ENCODE results near the gene SGPP2. TPM values are rescaled to one million over a fixed set of nuclear protein-coding genes. Genes with fewer than 3 reads are reported as not detected.

Gene SGPP2
- total RNA-seq, 1 experiment from 2014 or later, result not detected

DNA sequence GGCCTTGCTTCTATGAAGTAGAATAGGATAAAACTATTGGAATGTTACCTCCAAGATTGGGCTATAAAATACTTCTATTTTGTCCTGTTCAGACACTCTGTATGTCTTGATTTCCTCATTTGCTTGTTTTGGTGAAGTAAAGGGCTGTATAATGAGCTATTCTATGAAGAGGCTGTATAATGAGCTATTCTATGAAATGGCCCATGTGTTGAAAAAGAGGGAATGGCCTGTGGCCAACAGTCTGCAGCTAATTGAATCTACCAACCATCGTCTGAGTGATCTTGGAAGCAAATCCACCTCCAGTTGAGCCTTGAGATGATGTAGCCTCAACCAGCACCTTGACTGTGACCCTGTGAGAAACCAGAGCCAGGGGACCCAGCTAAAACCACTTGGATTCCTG lies 3.8 kb upstream of the SGPP2 start:
- H3K4me1 Mint-ChIP-seq, result peaks cover 17% of the 10 kb centered on the region in 2 experiments
- H3K27me3 ChIP-seq (ENCODE audit: insufficient read depth, low read length), result peaks cover 31% of the 10 kb centered on the region

More for the DNA sequence above, 3.8 kb upstream of the SGPP2 start:
- Histone ChIP-seq H3T11ph (ENCODE audit: low read length) (no peak overlapping the region), H4K8ac (replicated peaks; ENCODE audit: insufficient read length, low read depth, low read length) (no peak overlapping the region), H2BK5ac (ENCODE audit: insufficient read length, low read length) (no peak overlapping the region), H2BK20ac (ENCODE audit: low read depth, low read length, poor library complexity, severe bottlenecking) (no peak overlapping the region), H3K56ac (ENCODE audit: insufficient read length, low read depth, low read length) (no peak overlapping the region), H3K23me2 (ENCODE audit: insufficient read length, low read depth, low read length, poor library complexity, severe bottlenecking) (peaks cover 8% of the 10 kb centered on the region), H3K79me1 (ENCODE audit: insufficient read depth, low read depth, low read length, poor library complexity, severe bottlenecking) (no peaks in the 10 kb centered on the region), H3K18ac (ENCODE audit: insufficient read length, low read depth, low read length) (no peak overlapping the region), H3K27ac (ENCODE audit: insufficient read length, low read depth, low read length) (no peak overlapping the region), H3K4me2 (ENCODE audit: insufficient read depth, insufficient read length, low read length) (no peak overlapping the region), H2BK15ac (ENCODE audit: low read depth, low read length) (no peak overlapping the region), H3K23ac (ENCODE audit: insufficient read length, low read depth, low read length) (no peak overlapping the region), H2AK5ac (ENCODE audit: insufficient read length, low read length) (no peak overlapping the region), H3K9ac (ENCODE audit: extremely low read depth, insufficient read length, low read length) (no peak overlapping the region), H3K79me2 (ENCODE audit: insufficient read depth, low read length) (no peaks in the 10 kb centered on the region), H3K4me1 (ENCODE audit: insufficient read depth, low read length) (no peaks in the 10 kb centered on the region), H3K4ac (ENCODE audit: low read depth, low read length) (no peak overlapping the region), H4K91ac (ENCODE audit: insufficient read length, low read depth, low read length) (no peak overlapping the region), H2BK12ac (ENCODE audit: insufficient read length, low read depth, low read length) (no peak overlapping the region), H4K20me1 (ENCODE audit: control insufficient read depth, insufficient read depth, insufficient read length) (peaks cover 2% of the 10 kb centered on the region), H3K14ac (ENCODE audit: insufficient read depth, low read length) (no peak overlapping the region), H2AFZ (ENCODE audit: low read length) (no peak overlapping the region), H3K9me3 (ENCODE audit: control insufficient read depth, low read depth, low read length) (no peaks in the 10 kb centered on the region), H2BK120ac (ENCODE audit: low read depth, low read length, poor library complexity, severe bottlenecking) (no peak overlapping the region), H4K5ac (ENCODE audit: insufficient read length, low read depth, low read length) (no peak overlapping the region)
- TF ChIP-seq, protein P1, sequence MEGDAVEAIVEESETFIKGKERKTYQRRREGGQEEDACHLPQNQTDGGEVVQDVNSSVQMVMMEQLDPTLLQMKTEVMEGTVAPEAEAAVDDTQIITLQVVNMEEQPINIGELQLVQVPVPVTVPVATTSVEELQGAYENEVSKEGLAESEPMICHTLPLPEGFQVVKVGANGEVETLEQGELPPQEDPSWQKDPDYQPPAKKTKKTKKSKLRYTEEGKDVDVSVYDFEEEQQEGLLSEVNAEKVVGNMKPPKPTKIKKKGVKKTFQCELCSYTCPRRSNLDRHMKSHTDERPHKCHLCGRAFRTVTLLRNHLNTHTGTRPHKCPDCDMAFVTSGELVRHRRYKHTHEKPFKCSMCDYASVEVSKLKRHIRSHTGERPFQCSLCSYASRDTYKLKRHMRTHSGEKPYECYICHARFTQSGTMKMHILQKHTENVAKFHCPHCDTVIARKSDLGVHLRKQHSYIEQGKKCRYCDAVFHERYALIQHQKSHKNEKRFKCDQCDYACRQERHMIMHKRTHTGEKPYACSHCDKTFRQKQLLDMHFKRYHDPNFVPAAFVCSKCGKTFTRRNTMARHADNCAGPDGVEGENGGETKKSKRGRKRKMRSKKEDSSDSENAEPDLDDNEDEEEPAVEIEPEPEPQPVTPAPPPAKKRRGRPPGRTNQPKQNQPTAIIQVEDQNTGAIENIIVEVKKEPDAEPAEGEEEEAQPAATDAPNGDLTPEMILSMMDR (conservative IDR thresholded peaks at IDR 0.05), result no peak
- Mint-ChIP-seq H3K4me3 (no peak overlapping the region), H3K27ac (no peak overlapping the region), H3K36me3 (ENCODE audit: insufficient read depth in 1 of 3, low read depth in 3 of 3) (peaks cover 0 to 4% (median 0%) of the 10 kb centered on the region in 3 experiments; a peak in 1 of 7 replicates), H3K27me3 (ENCODE audit: low read depth) (peaks cover 83% of the 10 kb centered on the region), H3K9me3 (peaks cover 5 to 7% of the 10 kb centered on the region in 2 experiments)
- DNase-seq, result no peak
- no CpG with 5 or more reads among the region's 1 CpG for WGBS (ENCODE audit: extremely low coverage, insufficient read length, low lambda C conversion rate)

All from H9 (cell line).